VCaP (cell line): ENCODE measurements around the gene TPTE2.

Source experiments
- H3K27ac ChIP-seq: fragments of 450-650 bp; 2 replicates; pipeline ENCODE4 v1.5.1; 2017
- CTCF ChIP-seq: fragments of 450-650 bp; conservative IDR thresholded peaks from 2 replicates; pipeline ENCODE4 v1.5.1; 2017; ENCODE audit warnings: mild to moderate bottlenecking, moderate library complexity

Gene TPTE2

GRCh38 chr13:19587635-19588300 lies 26.4 kb upstream of the TPTE2 start:
- TF ChIP-seq CTCF: peak; percentile 72

GRCh38 chr13:19586904-19587634 lies 25.7 kb upstream of the TPTE2 start:
- no peak overlapping the region for H3K27ac ChIP-seq
- no peak for TF ChIP-seq CTCF

More at GRCh38 chr13:19587635-19588300, 26.4 kb upstream of the TPTE2 start:
- H3K27ac ChIP-seq: no peak overlapping the region

GRCh38 chr13:19581675-19582074 lies 20.3 kb upstream of the TPTE2 start:
- no peak for TF ChIP-seq CTCF

GRCh38 chr13:19575230-19575629 lies 13.9 kb upstream of the TPTE2 start:
- TF ChIP-seq CTCF: no peak
- H3K27ac ChIP-seq: no peak overlapping the region

More at GRCh38 chr13:19581675-19582074, 20.3 kb upstream of the TPTE2 start:
- H3K27ac ChIP-seq: no peak overlapping the region

- H3K27ac ChIP-seq: no peak overlapping the region
- no peak for TF ChIP-seq CTCF
Measured at GRCh38 chr13:19573120-19573716, 11.9 kb upstream of the TPTE2 start.

GRCh38 chr13:19572280-19572679 lies 10.9 kb upstream of the TPTE2 start:
- no peak overlapping the region for H3K27ac ChIP-seq
- TF ChIP-seq CTCF: no peak

- no peak overlapping the region for H3K27ac ChIP-seq
- no peak for TF ChIP-seq CTCF
Measured at GRCh38 chr13:19567820-19568534, 6.6 kb upstream of the TPTE2 start.
